Upper lobe of left lung (tissue), 6 donors: ENCODE measurements around the gene SLC25A12. TPM values are rescaled to one million over a fixed set of nuclear protein-coding genes. Genes with fewer than 3 reads are reported as not detected.

Experiments used
- ATAC-seq, 2 donors: fragments of 200-7000 bp; cut with Tn5 transposase; one replicate each; pipeline ENCODE4 v1.9.1; 2022; ENCODE audit warnings: mild to moderate bottlenecking in 2 of 2, moderate library complexity in 2 of 2; ENCODE audit not compliant: low FRiP score in 2 of 2
- DNase-seq, 2 donors: peaks; one replicate each; pipeline ENCODE4 v3.0.0-alpha.2; 2019 to 2020
- H3K27ac ChIP-seq, 4 donors: fragments of 200-600 bp; sonication (generic); one replicate each; pipeline ENCODE4 v1.5.1; 2016 to 2019
- H3K27me3 ChIP-seq, 4 donors: fragments of 200-600 bp; sonication (generic); one replicate each; pipeline ENCODE4 v1.5.1; 2017 to 2019
- H3K36me3 ChIP-seq, 4 donors: fragments of 200-600 bp; sonication (generic); one replicate each; pipeline ENCODE4 v1.5.1; 2016 to 2019
- H3K4me1 ChIP-seq, 4 donors: fragments of 200-600 bp; sonication (generic); one replicate each; pipeline ENCODE4 v1.5.1; 2018 to 2019
- H3K4me3 ChIP-seq, 4 donors: fragments of 200-600 bp; sonication (generic); one replicate each; pipeline ENCODE4 v1.5.1; 2017 to 2019; ENCODE audit warnings: mild to moderate bottlenecking in 2 of 4, moderate library complexity in 1 of 4
- H3K9me3 ChIP-seq, 4 donors: fragments of 200-600 bp; sonication (generic); one replicate each; pipeline ENCODE4 v1.5.1; 2018 to 2019
- EP300 ChIP-seq, 4 donors: sonication (generic); formaldehyde crosslinking; IDR thresholded peaks; one replicate each; pipeline ENCODE4 v1.5.1; 2017; ENCODE audit warnings: antibody characterized with exemption in 4 of 4, control low read depth in 2 of 4
- POLR2A ChIP-seq, 4 donors: fragments of 450-650 bp; IDR thresholded peaks; one replicate each; pipeline ENCODE4 v1.5.1; 2016 to 2017; ENCODE audit warnings: antibody characterized with exemption in 4 of 4, mild to moderate bottlenecking in 2 of 4
- POLR2AphosphoS5 ChIP-seq, 2 donors: sonication (generic); formaldehyde crosslinking; IDR thresholded peaks; one replicate each; pipeline ENCODE4 v1.5.1; 2017; ENCODE audit warnings: antibody characterized with exemption in 2 of 2
- WGBS, 2 donors: methylation state at CpG; one replicate each; pipeline ENCODE4 v1.1.5; 2017 to 2018; 5-methylcytosine and 5-hydroxymethylcytosine counted together
- total RNA-seq, 6 donors: library from RNA; depleted of rRNA in 4 of 6; stranded (reverse); fragments of >200 nt in 4 of 6; gene quantifications; one replicate each; pipeline versions ENCODE4 v1.1.0 to v1.2.1, GENCODE V29; 2016 to 2021
- TF ChIP-seq, protein P1 (sequence below), 6 experiments: fragments of 450-650 bp in 4 of 6; fragments of 200-600 bp in 2 of 6; sonication (generic) in 2 of 6; IDR thresholded peaks; one replicate each; pipeline ENCODE4 v1.5.1; 2016 to 2019; ENCODE audit warnings: antibody characterized with exemption in 6 of 6
- donor health status: DM: no; HTN: no; CAD: no; lungs with moderate emphysema.
- donor health status: DM: no; HTN: yes; CAD: no; lungs with severe emphysema.

The SLC25A12 gene
- total RNA-seq, 6 donors from 2014 or later, result 6.2 to 27.2 (median 11.3) TPM

DNA sequence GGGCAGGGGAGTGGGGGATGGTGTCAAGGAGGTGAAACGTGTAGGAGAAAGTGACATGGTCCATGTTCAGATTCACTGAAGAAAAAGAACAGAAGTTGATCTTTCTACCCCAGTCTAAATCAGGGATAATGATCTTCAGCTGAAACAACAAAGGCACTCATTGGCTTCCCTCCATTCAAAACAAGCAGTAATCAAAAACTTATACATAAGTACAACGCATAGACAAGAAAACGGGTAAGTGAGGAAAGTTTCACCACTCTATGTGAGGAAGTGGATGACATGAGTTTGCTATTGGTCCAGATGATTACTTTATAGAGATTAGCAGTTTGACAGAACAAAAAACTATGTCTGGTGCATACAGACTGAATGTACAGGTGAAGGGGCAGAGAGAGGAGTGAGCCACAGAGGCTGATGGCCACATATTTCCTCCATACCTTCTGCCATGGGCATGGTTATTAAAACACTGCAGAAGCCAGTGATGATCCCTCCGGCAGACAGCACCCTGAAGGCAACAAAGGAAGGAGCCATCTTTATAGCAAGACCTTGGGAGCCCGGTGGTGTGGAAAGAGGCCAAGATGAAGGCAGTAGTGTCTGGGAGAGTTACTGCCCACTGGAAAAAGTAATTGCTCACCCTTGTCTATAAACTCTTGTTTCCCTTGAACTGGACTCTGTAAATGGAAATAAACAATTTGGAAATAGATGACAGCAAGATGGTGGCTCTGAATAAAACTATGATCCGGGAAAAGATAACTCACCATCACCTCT, 57.7 kb downstream of the SLC25A12 start:
- DNase-seq (no peak), ATAC-seq (no peak)
- no peaks in the 10 kb centered on the region for H3K9me3 ChIP-seq
- H3K27ac ChIP-seq, result no peak overlapping the region
- 90 to 92% methylated on average over 6 of the region's 6 CpGs for WGBS, 2 donors
- H3K4me3 ChIP-seq, result no peak overlapping the region
- no peaks in the 10 kb centered on the region for H3K27me3 ChIP-seq
- peaks cover 0 to 4% (median 0%) of the 10 kb centered on the region in 4 donors for H3K4me1 ChIP-seq
- TF ChIP-seq POLR2A (IDR thresholded peaks at IDR 0.05) (no peak), EP300 (IDR thresholded peaks at IDR 0.05) (no peak), POLR2AphosphoS5 (IDR thresholded peaks at IDR 0.05) (no peak)
- TF ChIP-seq, protein P1, sequence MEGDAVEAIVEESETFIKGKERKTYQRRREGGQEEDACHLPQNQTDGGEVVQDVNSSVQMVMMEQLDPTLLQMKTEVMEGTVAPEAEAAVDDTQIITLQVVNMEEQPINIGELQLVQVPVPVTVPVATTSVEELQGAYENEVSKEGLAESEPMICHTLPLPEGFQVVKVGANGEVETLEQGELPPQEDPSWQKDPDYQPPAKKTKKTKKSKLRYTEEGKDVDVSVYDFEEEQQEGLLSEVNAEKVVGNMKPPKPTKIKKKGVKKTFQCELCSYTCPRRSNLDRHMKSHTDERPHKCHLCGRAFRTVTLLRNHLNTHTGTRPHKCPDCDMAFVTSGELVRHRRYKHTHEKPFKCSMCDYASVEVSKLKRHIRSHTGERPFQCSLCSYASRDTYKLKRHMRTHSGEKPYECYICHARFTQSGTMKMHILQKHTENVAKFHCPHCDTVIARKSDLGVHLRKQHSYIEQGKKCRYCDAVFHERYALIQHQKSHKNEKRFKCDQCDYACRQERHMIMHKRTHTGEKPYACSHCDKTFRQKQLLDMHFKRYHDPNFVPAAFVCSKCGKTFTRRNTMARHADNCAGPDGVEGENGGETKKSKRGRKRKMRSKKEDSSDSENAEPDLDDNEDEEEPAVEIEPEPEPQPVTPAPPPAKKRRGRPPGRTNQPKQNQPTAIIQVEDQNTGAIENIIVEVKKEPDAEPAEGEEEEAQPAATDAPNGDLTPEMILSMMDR (IDR thresholded peaks at IDR 0.05), result no peak
- H3K36me3 ChIP-seq, result peaks cover 0 to 55% (median 27%) of the 10 kb centered on the region in 4 donors

DNA sequence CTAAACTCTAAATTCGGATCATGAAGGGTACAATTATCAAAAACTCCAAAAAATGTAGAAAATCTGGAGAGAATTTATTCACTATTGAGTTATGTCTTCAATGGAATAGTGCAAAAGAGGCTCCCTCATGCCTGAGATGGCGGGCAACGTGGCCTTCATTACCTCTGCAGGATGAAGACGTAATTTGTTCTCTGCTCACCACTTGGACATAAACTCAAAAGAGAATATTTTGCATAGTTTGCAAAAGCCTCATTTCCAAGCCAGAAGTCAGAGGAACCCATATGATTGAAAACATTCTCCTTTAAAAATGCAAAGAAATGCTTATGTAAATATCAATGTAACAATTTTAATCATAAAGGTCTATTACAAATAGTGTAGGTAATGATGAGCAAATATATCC, 58.7 kb downstream of the SLC25A12 start:
- Histone ChIP-seq H3K4me3 (no peak overlapping the region), H3K27ac (no peak overlapping the region), H3K36me3 (peaks cover 0 to 60% (median 29%) of the 10 kb centered on the region in 4 donors), H3K27me3 (no peaks in the 10 kb centered on the region), H3K4me1 (peaks cover 0 to 4% (median 0%) of the 10 kb centered on the region in 4 donors), H3K9me3 (no peaks in the 10 kb centered on the region)
- 96 to 97% methylated on average over 4 of the region's 4 CpGs for WGBS, 2 donors
- no peak for ATAC-seq
- DNase-seq, result no peak
- TF ChIP-seq POLR2A (IDR thresholded peaks at IDR 0.05) (no peak), EP300 (IDR thresholded peaks at IDR 0.05) (no peak), POLR2AphosphoS5 (IDR thresholded peaks at IDR 0.05) (no peak)
- TF ChIP-seq, protein P1 (IDR thresholded peaks at IDR 0.05), result no peak

DNA sequence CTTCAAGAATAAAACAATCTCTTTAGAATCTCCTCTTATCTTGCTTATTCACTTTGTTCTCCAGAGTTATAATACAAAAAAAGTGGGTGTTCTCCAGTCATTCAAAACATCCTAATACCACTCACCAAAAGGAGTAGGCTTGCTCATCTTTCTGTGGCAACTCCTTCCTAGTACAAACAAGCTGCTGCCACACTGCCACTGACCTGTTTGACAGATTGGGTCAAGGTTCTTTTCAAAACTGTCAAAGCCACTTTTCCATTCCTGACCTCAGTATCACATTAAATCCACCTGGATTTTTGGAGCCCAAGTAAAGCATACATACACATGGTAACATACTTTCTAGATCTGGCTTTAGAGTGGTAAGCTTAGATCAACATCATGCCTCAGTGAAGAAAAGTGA, 59.8 kb downstream of the SLC25A12 start:
- no peak for ATAC-seq
- Histone ChIP-seq H3K4me3 (no peak overlapping the region), H3K9me3 (no peaks in the 10 kb centered on the region), H3K27me3 (no peaks in the 10 kb centered on the region), H3K36me3 (peaks cover 0 to 63% (median 29%) of the 10 kb centered on the region in 4 donors), H3K27ac (no peak overlapping the region), H3K4me1 (peaks cover 0 to 4% (median 0%) of the 10 kb centered on the region in 4 donors)
- no peak for DNase-seq
- TF ChIP-seq, protein P1 (IDR thresholded peaks at IDR 0.05), result no peak
- TF ChIP-seq POLR2A (IDR thresholded peaks at IDR 0.05) (no peak), EP300 (IDR thresholded peaks at IDR 0.05) (no peak), POLR2AphosphoS5 (IDR thresholded peaks at IDR 0.05) (no peak)

DNA sequence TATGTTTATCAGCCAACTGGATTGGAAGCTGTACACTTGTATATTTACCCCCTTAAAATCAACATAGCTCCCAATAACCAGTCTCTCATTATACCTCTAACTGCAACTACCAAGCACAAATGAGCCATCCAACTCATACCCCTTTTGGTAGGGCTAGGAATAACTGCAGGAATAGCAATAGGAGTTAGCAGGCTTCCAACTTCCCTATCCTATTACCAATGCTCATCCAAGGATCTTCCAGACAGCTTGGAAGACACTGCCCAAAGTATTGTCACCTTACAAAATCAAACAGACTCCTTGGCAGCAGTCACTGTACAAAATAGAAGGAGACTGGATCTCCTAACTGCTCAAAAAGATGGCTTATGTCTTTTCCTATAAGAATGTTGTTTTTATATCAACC, 61.6 kb downstream of the SLC25A12 start:
- Histone ChIP-seq H3K36me3 (peaks cover 0 to 66% (median 29%) of the 10 kb centered on the region in 4 donors), H3K27me3 (no peaks in the 10 kb centered on the region), H3K9me3 (no peaks in the 10 kb centered on the region), H3K27ac (no peak overlapping the region), H3K4me3 (no peak overlapping the region), H3K4me1 (peaks cover 0 to 4% (median 0%) of the 10 kb centered on the region in 4 donors)
- no peak for DNase-seq
- TF ChIP-seq EP300 (IDR thresholded peaks at IDR 0.05), result no peak
- TF ChIP-seq, protein P1 (IDR thresholded peaks at IDR 0.05), result no peak
- TF ChIP-seq POLR2AphosphoS5 (IDR thresholded peaks at IDR 0.05), result no peak
- no peak for TF ChIP-seq POLR2A (IDR thresholded peaks at IDR 0.05)
- ATAC-seq, result no peak

DNA sequence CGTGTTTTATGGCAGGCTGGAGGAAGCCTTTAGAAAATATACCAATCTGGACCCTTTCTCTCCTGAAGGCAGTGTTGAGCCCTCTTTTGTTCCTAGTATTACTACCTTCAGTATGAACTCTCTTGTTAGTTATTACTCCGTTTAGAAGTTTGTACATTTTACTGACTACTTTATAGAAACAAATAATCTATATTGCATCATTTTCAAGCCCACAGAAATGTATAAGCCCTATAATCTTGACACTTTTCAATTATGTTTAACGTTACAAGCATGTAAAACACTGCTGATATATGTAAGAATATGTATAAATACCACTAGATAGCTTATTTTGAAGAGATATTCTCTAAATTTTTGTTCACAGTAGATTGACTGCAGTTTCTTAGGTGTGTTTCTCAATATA, 64.0 kb downstream of the SLC25A12 start:
- WGBS, 2 donors, result 94 to 99% methylated on average over 3 of the region's 3 CpGs
- DNase-seq (no peak), ATAC-seq (no peak)
- Histone ChIP-seq H3K36me3 (peaks cover 0 to 54% (median 23%) of the 10 kb centered on the region in 4 donors), H3K4me1 (no peaks in the 10 kb centered on the region), H3K9me3 (no peaks in the 10 kb centered on the region), H3K27ac (no peak overlapping the region), H3K27me3 (no peaks in the 10 kb centered on the region), H3K4me3 (no peak overlapping the region)
- TF ChIP-seq EP300 (IDR thresholded peaks at IDR 0.05) (no peak), POLR2A (IDR thresholded peaks at IDR 0.05) (no peak), POLR2AphosphoS5 (IDR thresholded peaks at IDR 0.05) (no peak)
- TF ChIP-seq, protein P1 (IDR thresholded peaks at IDR 0.05), result no peak
